Activated naive CD4-positive, alpha-beta T cell treated with anti-CD3 and anti-CD28 coated beads, Interleukin-2, amount 50 U/mL, for 72 hours (primary cell): Measurements from ENCODE around the gene YES1. TPM values are rescaled to one million over a fixed set of nuclear protein-coding genes. Genes with fewer than 3 reads are reported as not detected.
A peak's percentile ranks its signal among the peaks of the same experiment; 100 is the strongest.

Experiments
- ATAC-seq, 2 donors: fragments of 150-1000 bp; cut with Tn5 transposase; 2 replicates each; pipeline ENCODE4 v1.10.0; 2021; ENCODE audit warnings: mild to moderate bottlenecking in 2 of 2, moderate library complexity in 2 of 2
- DNase-seq, 2 donors: peaks; one replicate each; pipeline ENCODE4 v3.0.0; 2021 to 2022; ENCODE audit warnings: low spot score in 2 of 2
- H3K27ac Mint-ChIP-seq, 2 donors: one replicate each; pipeline ENCODE4 v1.8.0; 2022; ENCODE audit warnings: mild to moderate bottlenecking in 2 of 2, mixed read lengths in 2 of 2
- H3K36me3 Mint-ChIP-seq, 2 donors: one replicate each; pipeline ENCODE4 v1.8.0; 2022; ENCODE audit warnings: mixed read lengths in 2 of 2
- H3K9me3 Mint-ChIP-seq, 2 donors: one replicate each; pipeline ENCODE4 v1.8.0; 2022; ENCODE audit warnings: mixed read lengths in 2 of 2
- total RNA-seq, 2 donors: library from RNA; stranded (reverse); gene quantifications; one replicate each; pipeline ENCODE4 v1.2.3, GENCODE V29; 2022

YES1 gene
- total RNA-seq, 2 donors from 2014 or later: 8.8 to 13.9 TPM

GRCh38 chr18:830315-830901 is 18.4 kb upstream of the YES1 start:
- Mint-ChIP-seq H3K36me3 (no peaks in the 10 kb centered on the region), H3K9me3 (no peaks in the 10 kb centered on the region), H3K27ac (peak overlapping the region in 1 of 2 donors; percentile 84)
- ATAC-seq (peak; percentile 81 to 87), DNase-seq (no peak)

DNA sequence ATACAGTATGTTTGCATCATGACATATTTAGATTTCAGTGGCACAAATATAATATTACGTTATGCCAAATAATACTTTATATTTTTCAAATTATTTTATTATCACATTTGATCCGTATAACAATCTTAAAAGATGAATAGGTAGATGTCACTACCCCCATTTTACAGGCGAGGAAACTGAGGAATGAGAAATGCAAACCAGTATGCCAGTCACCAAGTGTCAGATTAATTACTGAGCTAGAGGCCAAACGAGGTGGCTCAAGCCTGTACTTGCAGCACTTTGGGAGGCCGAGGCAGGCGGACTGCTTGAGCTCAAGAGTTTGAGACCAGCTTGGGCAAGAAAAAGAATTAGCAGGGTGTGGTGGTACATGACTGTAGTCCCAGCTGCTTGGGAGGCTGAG is 17.4 kb upstream of the YES1 start:
- no peaks in the 10 kb centered on the region for H3K9me3 Mint-ChIP-seq
- ATAC-seq: no peak
- no peak overlapping the region for H3K27ac Mint-ChIP-seq

GRCh38 chr18:827093-827677 is 15.1 kb upstream of the YES1 start:
- no peak for ATAC-seq
- no peak overlapping the region for H3K27ac Mint-ChIP-seq
- DNase-seq: no peak
- H3K36me3 Mint-ChIP-seq: no peaks in the 10 kb centered on the region
- no peaks in the 10 kb centered on the region for H3K9me3 Mint-ChIP-seq

More for the DNA sequence above, 17.4 kb upstream of the YES1 start:
- no peaks in the 10 kb centered on the region for H3K36me3 Mint-ChIP-seq
- DNase-seq: no peak

GRCh38 chr18:825891-826585 is 14.0 kb upstream of the YES1 start:
- Mint-ChIP-seq H3K36me3 (no peaks in the 10 kb centered on the region), H3K27ac (no peak overlapping the region), H3K9me3 (no peaks in the 10 kb centered on the region)
- DNase-seq (no peak), ATAC-seq (no peak)

GRCh38 chr18:824179-824578 is 12.1 kb upstream of the YES1 start:
- no peaks in the 10 kb centered on the region for H3K9me3 Mint-ChIP-seq
- no peak overlapping the region for H3K27ac Mint-ChIP-seq
- no peak for ATAC-seq
- no peaks in the 10 kb centered on the region for H3K36me3 Mint-ChIP-seq
- no peak for DNase-seq

DNA sequence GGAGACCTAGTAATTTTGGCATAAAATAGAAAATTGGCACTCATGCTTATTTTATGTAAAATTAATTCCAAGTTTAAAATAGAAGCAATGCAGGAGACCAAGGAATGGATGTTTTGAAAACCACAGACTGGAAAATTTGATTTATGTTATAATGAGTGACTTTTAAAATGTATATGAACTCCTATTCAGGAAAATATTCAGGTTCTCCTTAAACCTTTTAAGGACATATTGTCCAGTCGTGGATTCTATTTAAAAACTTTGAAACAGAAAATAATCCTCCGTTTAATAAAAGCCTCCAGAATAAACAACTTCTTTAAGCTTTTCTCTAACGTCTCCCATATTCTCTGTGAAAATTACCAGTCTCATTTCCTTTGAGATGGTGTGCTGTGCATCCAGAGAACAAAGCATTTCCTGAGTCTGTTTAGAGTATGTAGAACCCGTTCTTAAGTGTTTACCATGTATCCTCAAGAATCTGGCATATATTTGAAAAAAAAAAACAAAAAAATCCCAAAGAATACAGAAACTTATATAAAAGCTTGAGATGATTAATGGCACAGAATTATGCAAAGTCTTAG is 8.6 kb upstream of the YES1 start:
- no peak overlapping the region for H3K27ac Mint-ChIP-seq
- no peak for ATAC-seq
- no peak for DNase-seq
- no peaks in the 10 kb centered on the region for H3K9me3 Mint-ChIP-seq
- no peaks in the 10 kb centered on the region for H3K36me3 Mint-ChIP-seq

DNA sequence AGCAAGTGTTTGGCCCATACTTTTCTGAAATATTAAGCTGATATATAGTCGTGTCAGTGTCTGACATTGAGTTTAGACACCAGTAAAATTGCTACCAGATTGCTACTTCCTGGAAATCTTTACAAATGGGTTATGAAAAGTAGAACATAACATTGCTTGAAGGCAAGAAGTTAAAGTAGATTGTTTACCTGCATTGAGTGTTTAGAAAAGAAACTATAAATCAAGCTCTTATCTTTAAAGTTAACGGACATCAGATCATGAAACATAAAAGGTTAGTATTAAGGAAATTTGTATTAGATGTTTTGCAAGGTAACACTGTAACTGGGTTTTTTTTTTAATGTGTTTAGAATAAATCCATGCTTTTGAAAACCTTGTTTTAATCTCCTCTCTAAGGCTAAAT is 4.8 kb upstream of the YES1 start:
- H3K9me3 Mint-ChIP-seq: no peaks in the 10 kb centered on the region
- peaks cover 0 to 5% of the 10 kb centered on the region in 2 donors for H3K36me3 Mint-ChIP-seq
- no peak for ATAC-seq
- DNase-seq: no peak
- no peak overlapping the region for H3K27ac Mint-ChIP-seq

GRCh38 chr18:816088-816653 is 4.1 kb upstream of the YES1 start:
- ATAC-seq: no peak
- Mint-ChIP-seq H3K36me3 (peaks cover 5 to 10% of the 10 kb centered on the region in 2 donors), H3K27ac (no peak overlapping the region), H3K9me3 (no peaks in the 10 kb centered on the region)
- DNase-seq: no peak

DNA sequence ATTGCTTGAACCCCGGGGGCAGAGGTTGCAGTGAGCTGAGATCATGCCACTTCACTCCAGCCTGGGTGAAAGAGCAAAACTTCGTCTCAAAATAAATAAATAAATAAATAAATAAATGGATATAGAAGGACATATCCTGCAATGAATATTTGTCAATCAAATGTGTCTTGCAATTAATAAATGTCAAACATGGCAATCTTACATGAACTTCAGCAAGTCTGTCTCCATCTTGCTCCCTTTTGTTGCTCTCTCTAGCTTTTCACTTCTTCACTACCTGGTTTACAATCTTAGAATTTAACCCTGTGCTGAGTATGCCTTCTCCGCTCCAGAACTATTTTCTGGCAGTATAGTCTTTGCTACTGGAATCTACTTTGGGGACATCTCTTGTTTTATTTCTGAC is 3.3 kb upstream of the YES1 start:
- ATAC-seq (no peak), DNase-seq (no peak)
- Mint-ChIP-seq H3K9me3 (no peaks in the 10 kb centered on the region), H3K36me3 (peaks cover 6 to 11% of the 10 kb centered on the region in 2 donors), H3K27ac (no peak overlapping the region)

DNA sequence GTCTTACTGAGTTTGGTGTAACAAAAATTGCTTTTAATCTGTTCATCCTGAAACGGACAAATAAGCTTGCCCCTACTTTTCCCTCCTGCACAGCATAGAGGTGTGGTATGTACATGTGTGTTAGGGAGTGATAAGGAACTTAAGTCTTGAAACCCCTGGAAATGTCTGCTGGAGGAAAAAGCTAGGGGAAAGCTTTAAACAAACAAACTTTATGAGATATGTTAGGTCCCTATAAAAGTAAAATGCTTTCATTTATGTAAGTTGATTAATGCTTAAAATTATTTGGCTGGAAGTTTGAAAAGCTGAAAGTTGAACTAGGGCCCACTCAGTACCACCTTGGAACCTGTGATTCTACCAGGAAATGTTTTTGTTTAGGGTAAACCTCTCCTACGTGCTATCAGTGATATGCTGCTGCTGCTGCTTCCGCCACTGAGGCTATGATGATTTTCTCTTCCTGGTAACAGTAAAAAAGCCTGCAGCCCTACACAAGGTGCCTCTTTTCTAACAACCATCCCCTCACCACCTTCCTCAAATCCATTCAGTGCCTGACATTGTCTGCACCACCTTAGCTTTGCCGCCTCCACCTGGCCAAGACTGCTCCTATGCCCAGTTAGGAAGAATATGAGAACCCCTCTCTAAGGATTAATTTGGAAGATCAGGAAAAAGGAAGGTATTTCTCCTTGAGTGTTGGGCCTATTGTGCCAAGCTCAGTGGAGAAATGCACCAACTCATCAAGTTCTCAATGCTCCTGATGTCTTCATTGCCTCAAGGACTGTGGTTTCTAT is 2.5 kb upstream of the YES1 start:
- no peak for ATAC-seq
- peaks cover 12 to 18% of the 10 kb centered on the region in 2 donors for H3K36me3 Mint-ChIP-seq
- no peak overlapping the region for H3K27ac Mint-ChIP-seq
- no peaks in the 10 kb centered on the region for H3K9me3 Mint-ChIP-seq
- no peak for DNase-seq

DNA sequence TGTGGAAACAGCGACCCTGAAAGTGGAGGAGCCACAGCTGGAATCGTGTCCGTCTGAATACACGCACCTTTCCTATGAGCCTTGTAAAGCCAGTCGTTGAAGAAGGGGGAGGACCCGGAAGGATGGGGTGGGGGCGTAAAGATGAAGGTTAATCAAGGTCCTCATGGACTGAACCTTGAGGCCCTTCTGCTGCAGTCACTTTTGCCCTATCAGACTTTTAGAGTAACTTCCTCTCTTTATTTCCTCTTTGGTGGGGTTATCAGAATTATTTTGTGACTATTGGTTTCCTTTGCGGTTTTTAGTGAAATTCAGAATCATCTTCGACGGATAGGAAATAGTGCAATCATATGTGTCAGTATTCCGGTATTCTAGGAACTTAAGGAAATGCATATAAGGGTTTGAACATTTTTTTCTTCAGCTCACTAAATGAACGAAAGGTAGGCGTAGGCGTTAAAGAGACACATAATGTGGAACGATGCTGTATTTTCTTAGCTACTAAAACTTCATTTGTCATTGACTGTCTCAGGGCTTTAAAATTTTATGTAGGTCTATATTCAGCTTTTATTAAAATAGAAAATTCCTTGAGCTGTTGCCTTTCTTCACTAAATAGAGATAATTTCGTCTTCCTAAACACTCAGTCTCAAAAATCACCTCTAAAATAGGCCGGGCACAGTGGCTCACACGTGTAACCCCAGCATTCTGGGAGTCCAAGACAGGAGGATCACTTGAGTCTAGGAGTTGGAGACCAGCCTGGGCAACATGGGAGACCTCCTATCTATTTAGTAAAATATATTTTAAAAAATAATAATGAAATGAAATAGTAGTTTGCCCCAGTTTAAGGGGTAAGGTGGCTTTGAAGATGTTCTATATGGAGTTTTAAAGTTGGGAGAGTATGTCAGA is 1.4 kb upstream of the YES1 start:
- H3K9me3 Mint-ChIP-seq: no peaks in the 10 kb centered on the region
- peak; percentile 28 to 53 for ATAC-seq
- H3K36me3 Mint-ChIP-seq: peaks cover 16 to 18% of the 10 kb centered on the region in 2 donors
- H3K27ac Mint-ChIP-seq: peak overlapping the region; percentile 95 to 98
- DNase-seq: no peak

- peak; percentile 71 to 77 for ATAC-seq
- H3K36me3 Mint-ChIP-seq: peaks cover 16 to 18% of the 10 kb centered on the region in 2 donors
- no peaks in the 10 kb centered on the region for H3K9me3 Mint-ChIP-seq
- peak; percentile 71 to 83 for DNase-seq
- peak overlapping the region; percentile 95 to 98 for H3K27ac Mint-ChIP-seq
Observed at GRCh38 chr18:812376-813171, 532 bp upstream of the YES1 start.

GRCh38 chr18:811182-811891 is 705 bp downstream of the YES1 start:
- Mint-ChIP-seq H3K9me3 (no peaks in the 10 kb centered on the region), H3K36me3 (peaks cover 16 to 18% of the 10 kb centered on the region in 2 donors), H3K27ac (peak overlapping the region; percentile 91 to 98)
- DNase-seq: peak in 1 of 2 donors; percentile 17
- peak in 1 of 2 donors; percentile 2 for ATAC-seq

DNA sequence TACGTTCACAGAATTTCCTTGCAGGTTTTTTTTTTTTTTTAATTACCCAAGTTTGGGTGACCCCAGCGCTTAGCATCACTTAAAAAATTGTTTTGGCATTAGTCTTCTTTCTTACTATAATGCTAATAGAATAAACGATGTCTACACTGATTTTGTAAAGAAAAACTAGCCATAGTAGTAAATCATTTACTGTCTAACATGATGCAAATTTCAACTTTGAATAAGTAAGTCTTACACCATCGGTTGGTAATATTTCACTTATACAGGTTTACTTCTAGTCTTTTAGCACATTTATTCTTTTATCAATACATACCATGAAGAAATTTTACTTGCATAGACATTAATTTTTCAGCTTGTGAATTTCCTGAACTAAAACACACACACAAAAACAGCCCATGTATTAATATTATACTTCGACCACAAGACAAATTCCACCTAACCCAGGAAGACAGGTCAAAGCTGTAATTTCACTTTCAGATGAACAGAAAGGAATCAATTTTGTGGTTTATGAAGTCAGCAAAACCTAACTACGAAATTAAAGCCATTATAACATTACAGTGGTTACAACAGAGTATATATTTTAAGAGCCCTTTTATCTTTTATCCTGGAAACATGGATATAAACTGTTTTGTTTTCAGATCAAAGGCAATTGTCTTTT is 1.9 kb downstream of the YES1 start:
- H3K9me3 Mint-ChIP-seq: no peaks in the 10 kb centered on the region
- DNase-seq: no peak
- peaks cover 16 to 18% of the 10 kb centered on the region in 2 donors for H3K36me3 Mint-ChIP-seq
- peak overlapping the region; percentile 29 to 91 for H3K27ac Mint-ChIP-seq
- peak in 1 of 2 donors; percentile 7 for ATAC-seq
